ENCODE results near the gene BBS5.
A peak's percentile ranks its signal among the peaks of the same experiment; 100 is the strongest.
"Not testable (repeated sequence)": the region's sequence is repeated elsewhere in the genome, so short reads cannot be mapped to it uniquely, and the experiment has no call there.

Gene BBS5
- total RNA-seq: 0.67 to 3.9 (median 1.8) reads per million in 9 experiments

GRCh38 chr2:169479257-169480078 is at the start of gene BBS5:
TSS of gene BBS5 (plus strand) at chr2:169479494. CDS start at chr2:169479554, 60 bp downstream.
- ATAC-seq (replicated peaks) (peak; percentile 94), DNase-seq (peak; percentile 57 to 65 (median 59))
- Mint-ChIP-seq H3K9me3 (no peaks in the 10 kb centered on the region), H3K27ac (peak within 1 kb of the TSS; percentile 79 to 86), H3K4me1 (ENCODE audit: low read depth in 2 of 2) (peaks cover 7 to 16% of the 10 kb centered on the region in 2 donors), H3K4me3 (peak within 1 kb of the TSS; percentile 87 to 90), H3K27me3 (no peaks in the 10 kb centered on the region), H3K36me3 (ENCODE audit: insufficient read depth) (peaks cover 6% of the 10 kb centered on the region)

DNA sequence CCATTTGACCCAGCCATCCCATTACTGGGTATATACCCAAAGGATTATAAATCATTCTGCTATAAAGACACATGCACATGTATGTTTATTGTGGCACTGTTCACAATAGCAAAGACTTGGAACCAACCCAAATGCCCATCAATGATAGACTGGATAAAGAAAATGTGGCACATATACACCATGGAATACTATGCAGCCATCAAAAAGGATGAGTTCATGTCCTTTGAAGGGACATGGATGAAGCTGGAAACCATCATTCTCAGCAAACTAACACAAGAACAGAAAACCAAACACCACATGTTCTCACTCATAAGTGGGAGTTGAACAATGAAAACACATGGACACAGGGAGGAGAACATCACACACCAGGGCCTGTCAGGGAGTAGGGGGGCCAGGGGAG is 47.5 kb upstream of the BBS5 start:
- not testable (repeated sequence) for H3K4me3 Mint-ChIP-seq; ATAC-seq (replicated peaks); H3K4me1 Mint-ChIP-seq (ENCODE audit: low read depth in 2 of 2); H3K9me3 Mint-ChIP-seq; DNase-seq; H3K36me3 Mint-ChIP-seq (ENCODE audit: insufficient read depth); H3K27ac Mint-ChIP-seq
- peaks cover 42 to 62% of the 10 kb centered on the region in 2 donors for H3K27me3 Mint-ChIP-seq

DNA sequence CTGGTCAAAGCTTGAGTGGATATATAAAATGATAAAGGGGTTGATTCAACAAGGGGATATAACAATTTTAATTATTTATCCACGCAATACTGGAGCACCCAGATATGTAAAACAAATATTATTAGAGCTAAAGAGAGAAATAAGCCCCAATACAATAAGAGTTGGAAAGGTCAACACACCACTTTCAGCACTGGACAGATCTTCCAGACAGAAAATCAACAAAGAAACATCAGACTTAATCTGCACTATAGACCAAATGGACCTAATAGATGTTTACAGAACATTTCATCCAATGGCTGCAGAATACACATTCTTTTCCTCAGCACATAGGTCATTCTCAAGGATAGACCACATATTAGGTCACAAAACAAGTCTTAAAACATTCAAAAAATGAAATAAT is 45.1 kb upstream of the BBS5 start:
- not testable (repeated sequence) for ATAC-seq (replicated peaks); H3K27ac Mint-ChIP-seq
- H3K27me3 Mint-ChIP-seq: peaks cover 44 to 68% of the 10 kb centered on the region in 2 donors

DNA sequence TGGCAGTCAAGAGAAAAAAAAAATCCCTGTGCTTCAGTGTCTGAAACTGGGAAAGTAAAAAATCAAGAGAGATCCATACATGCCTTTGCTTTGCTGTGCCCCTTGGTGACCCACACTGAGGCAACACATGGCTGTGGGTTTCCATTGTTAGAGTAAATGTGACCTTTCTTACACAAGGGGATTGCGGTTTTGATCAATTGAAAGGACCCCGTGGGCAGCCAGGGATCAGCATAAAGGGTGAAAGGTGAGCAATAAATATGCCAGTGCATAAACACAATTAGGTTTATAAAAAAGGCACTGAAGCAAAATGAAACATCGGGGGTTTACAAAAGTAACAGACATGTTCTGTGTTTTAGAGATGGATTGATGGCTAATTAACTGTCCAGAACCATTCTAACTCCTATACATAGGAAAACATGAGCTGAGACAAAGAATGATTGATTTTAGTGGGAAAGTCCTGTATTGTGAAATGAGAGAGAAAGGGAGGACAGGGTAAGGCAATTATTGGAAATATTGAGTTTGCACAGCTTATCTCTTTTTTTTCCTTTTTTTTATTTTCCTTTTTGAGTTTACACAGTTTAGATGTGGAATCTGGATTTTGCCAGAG is 40.7 kb upstream of the BBS5 start:
- no peaks in the 10 kb centered on the region for H3K4me1 Mint-ChIP-seq (ENCODE audit: low read depth in 2 of 2)
- H3K27ac Mint-ChIP-seq: no peak overlapping the region
- DNase-seq: no peak
- H3K36me3 Mint-ChIP-seq (ENCODE audit: insufficient read depth): no peaks in the 10 kb centered on the region
- ATAC-seq (replicated peaks): no peak
- no peaks in the 10 kb centered on the region for H3K9me3 Mint-ChIP-seq
- H3K4me3 Mint-ChIP-seq: no peak overlapping the region
- peaks cover 70 to 77% of the 10 kb centered on the region in 2 donors for H3K27me3 Mint-ChIP-seq

More for the DNA sequence above, 45.1 kb upstream of the BBS5 start:
- H3K4me3 Mint-ChIP-seq; H3K4me1 Mint-ChIP-seq (ENCODE audit: low read depth in 2 of 2); DNase-seq; H3K36me3 Mint-ChIP-seq (ENCODE audit: insufficient read depth); H3K9me3 Mint-ChIP-seq: not testable (repeated sequence)

- H3K27me3 Mint-ChIP-seq: peaks cover 65 to 71% of the 10 kb centered on the region in 2 donors
Measured at GRCh38 chr2:169439900-169440299, 39.4 kb upstream of the BBS5 start.

DNA sequence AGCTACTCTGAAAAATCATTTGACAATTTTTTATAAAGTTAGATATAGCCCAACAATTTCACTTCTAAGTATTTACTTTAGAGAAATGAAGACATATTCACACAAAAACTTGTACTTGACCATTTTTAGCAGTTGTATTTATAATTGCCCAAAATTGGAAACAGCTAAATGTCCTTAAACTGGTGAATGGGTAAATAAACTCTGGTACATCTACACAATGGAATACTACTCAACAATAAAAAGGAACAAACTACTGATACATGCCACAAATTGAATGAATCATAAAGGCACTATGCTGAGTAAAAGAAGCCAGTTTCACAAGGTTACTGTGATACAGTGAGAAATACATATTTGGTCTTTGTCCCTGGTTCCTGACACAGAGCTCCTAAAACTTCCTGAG is 32.8 kb upstream of the BBS5 start:
- Mint-ChIP-seq H3K4me3 (no peak overlapping the region), H3K4me1 (ENCODE audit: low read depth in 2 of 2) (no peaks in the 10 kb centered on the region), H3K36me3 (ENCODE audit: insufficient read depth) (no peaks in the 10 kb centered on the region), H3K27me3 (peaks cover 9 to 40% of the 10 kb centered on the region in 2 donors), H3K9me3 (no peaks in the 10 kb centered on the region), H3K27ac (no peak overlapping the region)
- no peak for ATAC-seq (replicated peaks)
- DNase-seq: no peak

More at GRCh38 chr2:169439900-169440299, 39.4 kb upstream of the BBS5 start:
- no peak overlapping the region for H3K27ac Mint-ChIP-seq
- no peak overlapping the region for H3K4me3 Mint-ChIP-seq
- H3K9me3 Mint-ChIP-seq: no peaks in the 10 kb centered on the region
- ATAC-seq (replicated peaks) (no peak), DNase-seq (no peak)
- H3K36me3 Mint-ChIP-seq (ENCODE audit: insufficient read depth): no peaks in the 10 kb centered on the region
- no peaks in the 10 kb centered on the region for H3K4me1 Mint-ChIP-seq (ENCODE audit: low read depth in 2 of 2)

GRCh38 chr2:169448316-169448715 is 31.0 kb upstream of the BBS5 start:
- ATAC-seq (replicated peaks) (no peak), DNase-seq (no peak)
- H3K9me3 Mint-ChIP-seq: no peaks in the 10 kb centered on the region
- H3K27me3 Mint-ChIP-seq: peaks cover 2 to 22% of the 10 kb centered on the region in 2 donors
- no peaks in the 10 kb centered on the region for H3K4me1 Mint-ChIP-seq (ENCODE audit: low read depth in 2 of 2)
- no peaks in the 10 kb centered on the region for H3K36me3 Mint-ChIP-seq (ENCODE audit: insufficient read depth)
- H3K27ac Mint-ChIP-seq: no peak overlapping the region
- H3K4me3 Mint-ChIP-seq: no peak overlapping the region

GRCh38 chr2:169448865-169449264 is 30.4 kb upstream of the BBS5 start:
- DNase-seq: no peak
- Mint-ChIP-seq H3K36me3 (ENCODE audit: insufficient read depth) (no peaks in the 10 kb centered on the region), H3K4me1 (ENCODE audit: low read depth in 2 of 2) (no peaks in the 10 kb centered on the region), H3K9me3 (no peaks in the 10 kb centered on the region), H3K27ac (no peak overlapping the region), H3K4me3 (no peak overlapping the region), H3K27me3 (peaks cover 5 to 18% of the 10 kb centered on the region in 2 donors)
- ATAC-seq (replicated peaks): no peak

GRCh38 chr2:169452080-169452479 is 27.2 kb upstream of the BBS5 start:
- H3K4me1 Mint-ChIP-seq (ENCODE audit: low read depth in 2 of 2): no peaks in the 10 kb centered on the region
- H3K36me3 Mint-ChIP-seq (ENCODE audit: insufficient read depth): no peaks in the 10 kb centered on the region
- ATAC-seq (replicated peaks) (no peak), DNase-seq (no peak)
- no peaks in the 10 kb centered on the region for H3K9me3 Mint-ChIP-seq
- no peak overlapping the region for H3K27ac Mint-ChIP-seq
- H3K27me3 Mint-ChIP-seq: peaks cover 8 to 13% of the 10 kb centered on the region in 2 donors
- no peak overlapping the region for H3K4me3 Mint-ChIP-seq

- not testable (repeated sequence) for ATAC-seq (replicated peaks); H3K9me3 Mint-ChIP-seq; H3K27me3 Mint-ChIP-seq; DNase-seq; H3K4me3 Mint-ChIP-seq; H3K36me3 Mint-ChIP-seq (ENCODE audit: insufficient read depth); H3K27ac Mint-ChIP-seq; H3K4me1 Mint-ChIP-seq (ENCODE audit: low read depth in 2 of 2)
Measured at GRCh38 chr2:169453044-169453443, 26.2 kb upstream of the BBS5 start.

- Mint-ChIP-seq H3K4me3 (no peak overlapping the region), H3K27ac (no peak overlapping the region), H3K9me3 (no peaks in the 10 kb centered on the region), H3K4me1 (ENCODE audit: low read depth in 2 of 2) (peaks cover 0 to 6% of the 10 kb centered on the region in 2 donors), H3K36me3 (ENCODE audit: insufficient read depth) (no peaks in the 10 kb centered on the region), H3K27me3 (no peaks in the 10 kb centered on the region)
- DNase-seq: no peak
- ATAC-seq (replicated peaks): no peak
Measured at GRCh38 chr2:169461143-169461542, 18.2 kb upstream of the BBS5 start.

DNA sequence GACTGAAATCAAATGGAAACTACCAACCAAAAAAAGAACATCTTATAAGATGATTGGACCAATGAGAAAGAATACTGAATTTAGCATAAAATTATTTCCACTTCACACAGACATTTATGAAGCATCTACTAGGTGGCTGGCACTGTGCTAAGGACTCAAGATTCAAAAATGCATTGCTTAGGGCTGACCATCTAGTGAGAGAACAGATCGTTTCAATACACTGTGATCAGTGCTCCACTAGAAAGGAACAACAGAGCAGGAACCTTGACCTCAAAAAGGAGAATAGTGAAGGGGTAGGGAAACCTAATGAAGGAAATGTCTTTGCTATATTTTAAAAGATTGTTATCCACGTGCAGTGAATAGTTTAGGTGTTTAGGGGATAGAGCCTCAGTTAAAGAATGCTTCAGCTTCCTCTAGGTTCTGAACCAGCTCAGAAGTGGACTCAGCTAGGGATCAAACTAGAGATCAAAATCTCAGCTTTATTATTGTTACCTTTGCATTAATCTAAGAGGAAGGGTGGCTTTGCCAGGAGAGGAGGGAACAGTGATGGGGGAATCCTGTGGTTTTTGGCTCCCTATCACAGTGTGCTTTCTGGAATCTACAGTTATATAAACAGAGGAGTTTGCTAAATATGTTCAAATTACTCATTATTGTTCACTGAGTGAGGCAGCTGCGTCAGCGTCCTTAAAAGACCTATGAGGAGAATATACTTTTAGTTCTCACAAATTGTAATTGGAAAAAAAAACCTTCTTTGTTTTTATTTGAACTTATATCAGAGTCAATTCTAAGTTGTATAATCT is 16.2 kb upstream of the BBS5 start:
- ATAC-seq (replicated peaks): no peak
- Mint-ChIP-seq H3K27me3 (no peaks in the 10 kb centered on the region), H3K4me1 (ENCODE audit: low read depth in 2 of 2) (peaks cover 0 to 6% of the 10 kb centered on the region in 2 donors), H3K27ac (no peak overlapping the region), H3K4me3 (no peak overlapping the region), H3K36me3 (ENCODE audit: insufficient read depth) (no peaks in the 10 kb centered on the region), H3K9me3 (no peaks in the 10 kb centered on the region)
- no peak for DNase-seq

DNA sequence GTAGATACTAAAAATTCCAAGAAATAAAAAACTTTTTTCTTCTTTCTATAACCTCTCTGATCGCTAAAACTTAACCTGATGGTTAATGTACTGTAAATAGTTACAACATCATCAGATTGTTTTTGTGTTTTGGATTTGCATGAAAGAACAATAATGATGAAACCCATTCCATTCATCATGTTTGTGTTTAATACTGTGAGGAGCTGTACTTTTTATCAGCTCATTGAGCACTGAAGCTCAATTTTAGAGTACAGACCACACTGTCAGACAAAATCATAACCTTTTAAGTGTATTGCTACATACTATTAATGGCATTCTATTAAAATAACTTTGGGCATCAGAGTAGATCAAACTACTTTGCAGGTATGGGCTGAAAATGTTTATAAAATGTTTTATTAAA is 14.8 kb upstream of the BBS5 start:
- H3K9me3 Mint-ChIP-seq: no peaks in the 10 kb centered on the region
- H3K4me3 Mint-ChIP-seq: no peak overlapping the region
- no peak overlapping the region for H3K27ac Mint-ChIP-seq
- no peaks in the 10 kb centered on the region for H3K27me3 Mint-ChIP-seq
- ATAC-seq (replicated peaks) (peak; percentile 24), DNase-seq (no peak)
- H3K36me3 Mint-ChIP-seq (ENCODE audit: insufficient read depth): no peaks in the 10 kb centered on the region
- H3K4me1 Mint-ChIP-seq (ENCODE audit: low read depth in 2 of 2): peaks cover 0 to 6% of the 10 kb centered on the region in 2 donors

All from effector memory CD8-positive, alpha-beta T cell (primary cell).